Measurements from ENCODE around the gene CACNG7.

Gene CACNG7

GRCh38 chr19:53912653-53913052 lies 3.6 kb downstream of the CACNG7 start:
- no peak for TF ChIP-seq CTCF (conservative IDR thresholded peaks at IDR 0.05; ENCODE audit: low read length)
- H3K4me3 ChIP-seq (ENCODE audit: low read length) = no peak overlapping the region
- DNase-seq (ENCODE audit: low read depth) = no peak

- DNase-seq (ENCODE audit: low read depth) = no peak
- no peak overlapping the region for H3K4me3 ChIP-seq (ENCODE audit: low read length)
- no peak for TF ChIP-seq CTCF (conservative IDR thresholded peaks at IDR 0.05; ENCODE audit: low read length)
These were observed 5.9 kb downstream of the CACNG7 start for GRCh38 chr19:53915000-53915399.

GRCh38 chr19:53916004-53916403 lies 6.9 kb downstream of the CACNG7 start:
- DNase-seq (ENCODE audit: low read depth) = no peak
- no peak overlapping the region for H3K4me3 ChIP-seq (ENCODE audit: low read length)
- no peak for TF ChIP-seq CTCF (conservative IDR thresholded peaks at IDR 0.05; ENCODE audit: low read length)

- TF ChIP-seq CTCF (conservative IDR thresholded peaks at IDR 0.05; ENCODE audit: low read length) = no peak
- H3K4me3 ChIP-seq (ENCODE audit: low read length) = no peak overlapping the region
- no peak for DNase-seq (ENCODE audit: low read depth)
These were observed 8.3 kb downstream of the CACNG7 start for GRCh38 chr19:53917356-53917755.

GRCh38 chr19:53927739-53928138 lies 18.7 kb downstream of the CACNG7 start:
- no peak overlapping the region for H3K4me3 ChIP-seq (ENCODE audit: low read length)
- DNase-seq (ENCODE audit: low read depth) = peak; percentile 57
- no peak for TF ChIP-seq CTCF (conservative IDR thresholded peaks at IDR 0.05; ENCODE audit: low read length)

GRCh38 chr19:53936029-53936428 lies 27.0 kb downstream of the CACNG7 start:
- no peak for DNase-seq (ENCODE audit: low read depth)
- no peak for TF ChIP-seq CTCF (conservative IDR thresholded peaks at IDR 0.05; ENCODE audit: low read length)
- no peak overlapping the region for H3K4me3 ChIP-seq (ENCODE audit: low read length)

- no peak for TF ChIP-seq CTCF (conservative IDR thresholded peaks at IDR 0.05; ENCODE audit: low read length)
- H3K4me3 ChIP-seq (ENCODE audit: low read length) = no peak overlapping the region
- no peak for DNase-seq (ENCODE audit: low read depth)
These were observed 33.1 kb downstream of the CACNG7 start for GRCh38 chr19:53942001-53942786.

All from AG10803 (cell line).